Liver (tissue), 9 donors: Measurements from ENCODE around the gene PTBP3. TPM values are rescaled to one million over a fixed set of nuclear protein-coding genes. Genes with fewer than 3 reads are reported as not detected.

ENCODE experiments used
- DNase-seq: peaks from one replicate; pipeline ENCODE4 v3.0.0-alpha.2; 2017; ENCODE audit warnings: low spot score
- H3K27ac ChIP-seq, 2 donors: one replicate each; pipeline ENCODE4 v1.7.0; 2013; ENCODE audit warnings: inconsistent platforms in 2 of 2, low read length in 2 of 2, control low read depth in 1 of 2, low read depth in 1 of 2, mild to moderate bottlenecking in 1 of 2
- H3K27me3 ChIP-seq, 4 donors: one replicate each; pipeline versions ENCODE4 v1.6.1 to v1.7.0; 2013; ENCODE audit warnings: low read length in 3 of 4, inconsistent platforms in 1 of 4, mild to moderate bottlenecking in 1 of 4, moderate library complexity in 1 of 4; ENCODE audit not compliant: control insufficient read depth in 4 of 4, insufficient read depth in 4 of 4
- H3K36me3 ChIP-seq, 4 donors: one replicate each; pipeline versions ENCODE4 v1.6.1 to v1.7.0; 2013; ENCODE audit warnings: low read length in 3 of 4, mild to moderate bottlenecking in 3 of 4, low read depth in 1 of 4, moderate library complexity in 1 of 4; ENCODE audit not compliant: control insufficient read depth in 4 of 4, insufficient read depth in 3 of 4
- H3K4me1 ChIP-seq, 4 donors: one replicate each; pipeline versions ENCODE4 v1.6.1 to v1.7.0; 2013; ENCODE audit warnings: low read length in 3 of 4, mild to moderate bottlenecking in 3 of 4, moderate library complexity in 1 of 4; ENCODE audit not compliant: control insufficient read depth in 4 of 4, insufficient read depth in 4 of 4
- H3K4me3 ChIP-seq, 3 donors: one replicate each; pipeline versions ENCODE4 v1.6.1 to v1.7.0; 2013; ENCODE audit warnings: low read length in 3 of 3, control low read depth in 1 of 3, low read depth in 1 of 3, mild to moderate bottlenecking in 1 of 3
- H3K9ac ChIP-seq, 2 donors: one replicate each; pipeline ENCODE4 v1.7.0; 2013; ENCODE audit warnings: low read length in 2 of 2, mild to moderate bottlenecking in 2 of 2, moderate library complexity in 2 of 2, control low read depth in 1 of 2, low read depth in 1 of 2
- H3K9me3 ChIP-seq, 4 donors: one replicate each; pipeline versions ENCODE4 v1.6.1 to v1.7.0; 2013; ENCODE audit warnings: low read length in 3 of 4; ENCODE audit not compliant: control insufficient read depth in 4 of 4
- ATF3 ChIP-seq: IDR thresholded peaks from 2 replicates; pipeline ENCODE4 v1.6.1; 2016; ENCODE audit warnings: antibody characterized with exemption
- EGR1 ChIP-seq, 2 donors: IDR thresholded peaks; 2 replicates each; pipeline ENCODE4 v1.6.1; 2016 to 2018; ENCODE audit warnings: antibody characterized with exemption in 2 of 2, low read depth in 2 of 2
- FOXA1 ChIP-seq: IDR thresholded peaks from 2 replicates; pipeline ENCODE4 v1.6.1; 2016; ENCODE audit warnings: antibody characterized with exemption
- FOXA2 ChIP-seq: IDR thresholded peaks from 2 replicates; pipeline ENCODE4 v1.6.1; 2016; ENCODE audit warnings: antibody characterized with exemption
- GABPA ChIP-seq, 2 donors: IDR thresholded peaks in 1 of 2; conservative IDR thresholded peaks in 1 of 2; 2 replicates each; pipeline ENCODE4 v1.6.1; 2016; ENCODE audit warnings: antibody characterized with exemption in 2 of 2, mild to moderate bottlenecking in 1 of 2, moderate library complexity in 1 of 2
- JUND ChIP-seq, 2 donors: IDR thresholded peaks; 2 replicates each; pipeline ENCODE4 v1.6.1; 2016; ENCODE audit warnings: antibody characterized with exemption in 2 of 2
- RAD21 ChIP-seq, 2 donors: IDR thresholded peaks; 2 replicates each; pipeline ENCODE4 v1.6.1; 2016; ENCODE audit warnings: antibody characterized with exemption in 2 of 2, mild to moderate bottlenecking in 2 of 2
- SP1 ChIP-seq: IDR thresholded peaks from 2 replicates; pipeline ENCODE4 v1.6.1; 2018; ENCODE audit warnings: antibody characterized with exemption, mild to moderate bottlenecking
- TAF1 ChIP-seq: conservative IDR thresholded peaks from 2 replicates; pipeline ENCODE4 v1.6.1; 2016; ENCODE audit warnings: antibody characterized with exemption, mild to moderate bottlenecking
- ZBTB33 ChIP-seq: IDR thresholded peaks from 2 replicates; pipeline ENCODE4 v1.6.1; 2016; ENCODE audit warnings: antibody characterized with exemption
- WGBS: extraction: QIAGEN DNeasy Blood & Tissue Kit; methylation state at CpG from one replicate; pipeline ENCODE4 v1.1.7; 2013; 5-methylcytosine and 5-hydroxymethylcytosine counted together
- polyA plus RNA-seq, 2 donors: library from polyadenylated mRNA; stranded (reverse) in 1 of 2; unstranded in 1 of 2; fragments of 200-250 nt in 1 of 2; fragments of >200 nt in 1 of 2; fragmentation: Nextera tagmentation in 1 of 2; extraction: Ambion mirVana in 1 of 2; gene quantifications; one replicate each; pipeline versions ENCODE4 v1.2.1 to v1.2.3, GENCODE V29; 2013 to 2015
- total RNA-seq, 2 donors: library from RNA; depleted of rRNA; stranded (reverse); fragments of >200 nt; gene quantifications; one replicate each; pipeline ENCODE4 v1.2.3, GENCODE V29; 2014
- TF ChIP-seq, protein P1 (sequence below): IDR thresholded peaks from 2 replicates; pipeline ENCODE4 v1.6.1; 2016; ENCODE audit warnings: antibody characterized with exemption, mild to moderate bottlenecking
- TF ChIP-seq, protein P2 (sequence below): fragments of 150-350 bp; IDR thresholded peaks from 2 replicates; pipeline ENCODE4 v1.5.1; 2017; ENCODE audit warnings: improper control_type of control experiment, low read depth, low read length; ENCODE audit not compliant: missing input control
- donor health status: healthy.
- donor health status: healthy.
- donor health status: healthy.
- donor health status: healthy.
- donor health status: healthy.

The PTBP3 gene
- total and polyA plus RNA-seq, 4 donors: 4.3 to 34.1 (median 9.2) TPM

DNA sequence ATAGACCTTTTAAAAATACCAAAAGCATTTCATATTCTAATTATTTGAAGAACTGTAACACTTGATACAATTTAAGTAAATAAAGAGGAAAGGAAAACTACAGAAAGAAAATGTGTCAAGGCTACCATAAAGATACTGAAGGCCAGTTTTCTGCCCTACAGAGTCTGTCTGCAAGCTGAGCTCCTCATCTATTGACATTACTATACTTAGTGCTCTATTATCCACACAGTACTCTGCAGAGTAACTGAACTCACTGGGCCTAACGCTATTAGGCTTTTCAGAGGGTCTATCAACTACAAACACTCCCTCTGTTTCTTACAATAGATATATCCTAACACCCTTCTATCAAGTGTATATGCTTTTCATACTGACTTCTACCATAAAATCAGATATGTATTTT, 101.2 kb downstream of the PTBP3 start:
- Histone ChIP-seq H3K4me3 (no peak overlapping the region), H3K27me3 (no peaks in the 10 kb centered on the region), H3K27ac (no peak overlapping the region), H3K9ac (no peak overlapping the region), H3K4me1 (peaks cover 0 to 2% (median 0%) of the 10 kb centered on the region in 4 donors), H3K9me3 (no peaks in the 10 kb centered on the region), H3K36me3 (peaks cover 4 to 12% (median 11%) of the 10 kb centered on the region in 4 donors)
- no peak for DNase-seq
- TF ChIP-seq FOXA2 (no peak), JUND (IDR thresholded peaks at IDR 0.05) (no peak), RAD21 (IDR thresholded peaks at IDR 0.05) (no peak), TAF1 (no peak), FOXA1 (no peak), SP1 (no peak), GABPA (IDR thresholded peaks at IDR 0.05 in 1 of 2, conservative IDR thresholded peaks at IDR 0.05 in 1 of 2) (no peak), ZBTB33 (no peak), ATF3 (no peak)
- TF ChIP-seq, protein P1, sequence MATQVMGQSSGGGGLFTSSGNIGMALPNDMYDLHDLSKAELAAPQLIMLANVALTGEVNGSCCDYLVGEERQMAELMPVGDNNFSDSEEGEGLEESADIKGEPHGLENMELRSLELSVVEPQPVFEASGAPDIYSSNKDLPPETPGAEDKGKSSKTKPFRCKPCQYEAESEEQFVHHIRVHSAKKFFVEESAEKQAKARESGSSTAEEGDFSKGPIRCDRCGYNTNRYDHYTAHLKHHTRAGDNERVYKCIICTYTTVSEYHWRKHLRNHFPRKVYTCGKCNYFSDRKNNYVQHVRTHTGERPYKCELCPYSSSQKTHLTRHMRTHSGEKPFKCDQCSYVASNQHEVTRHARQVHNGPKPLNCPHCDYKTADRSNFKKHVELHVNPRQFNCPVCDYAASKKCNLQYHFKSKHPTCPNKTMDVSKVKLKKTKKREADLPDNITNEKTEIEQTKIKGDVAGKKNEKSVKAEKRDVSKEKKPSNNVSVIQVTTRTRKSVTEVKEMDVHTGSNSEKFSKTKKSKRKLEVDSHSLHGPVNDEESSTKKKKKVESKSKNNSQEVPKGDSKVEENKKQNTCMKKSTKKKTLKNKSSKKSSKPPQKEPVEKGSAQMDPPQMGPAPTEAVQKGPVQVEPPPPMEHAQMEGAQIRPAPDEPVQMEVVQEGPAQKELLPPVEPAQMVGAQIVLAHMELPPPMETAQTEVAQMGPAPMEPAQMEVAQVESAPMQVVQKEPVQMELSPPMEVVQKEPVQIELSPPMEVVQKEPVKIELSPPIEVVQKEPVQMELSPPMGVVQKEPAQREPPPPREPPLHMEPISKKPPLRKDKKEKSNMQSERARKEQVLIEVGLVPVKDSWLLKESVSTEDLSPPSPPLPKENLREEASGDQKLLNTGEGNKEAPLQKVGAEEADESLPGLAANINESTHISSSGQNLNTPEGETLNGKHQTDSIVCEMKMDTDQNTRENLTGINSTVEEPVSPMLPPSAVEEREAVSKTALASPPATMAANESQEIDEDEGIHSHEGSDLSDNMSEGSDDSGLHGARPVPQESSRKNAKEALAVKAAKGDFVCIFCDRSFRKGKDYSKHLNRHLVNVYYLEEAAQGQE: no peak
- TF ChIP-seq, protein P2, sequence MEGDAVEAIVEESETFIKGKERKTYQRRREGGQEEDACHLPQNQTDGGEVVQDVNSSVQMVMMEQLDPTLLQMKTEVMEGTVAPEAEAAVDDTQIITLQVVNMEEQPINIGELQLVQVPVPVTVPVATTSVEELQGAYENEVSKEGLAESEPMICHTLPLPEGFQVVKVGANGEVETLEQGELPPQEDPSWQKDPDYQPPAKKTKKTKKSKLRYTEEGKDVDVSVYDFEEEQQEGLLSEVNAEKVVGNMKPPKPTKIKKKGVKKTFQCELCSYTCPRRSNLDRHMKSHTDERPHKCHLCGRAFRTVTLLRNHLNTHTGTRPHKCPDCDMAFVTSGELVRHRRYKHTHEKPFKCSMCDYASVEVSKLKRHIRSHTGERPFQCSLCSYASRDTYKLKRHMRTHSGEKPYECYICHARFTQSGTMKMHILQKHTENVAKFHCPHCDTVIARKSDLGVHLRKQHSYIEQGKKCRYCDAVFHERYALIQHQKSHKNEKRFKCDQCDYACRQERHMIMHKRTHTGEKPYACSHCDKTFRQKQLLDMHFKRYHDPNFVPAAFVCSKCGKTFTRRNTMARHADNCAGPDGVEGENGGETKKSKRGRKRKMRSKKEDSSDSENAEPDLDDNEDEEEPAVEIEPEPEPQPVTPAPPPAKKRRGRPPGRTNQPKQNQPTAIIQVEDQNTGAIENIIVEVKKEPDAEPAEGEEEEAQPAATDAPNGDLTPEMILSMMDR: no peak
- WGBS: 93% methylated on average over 1 of the region's 1 CpG

DNA sequence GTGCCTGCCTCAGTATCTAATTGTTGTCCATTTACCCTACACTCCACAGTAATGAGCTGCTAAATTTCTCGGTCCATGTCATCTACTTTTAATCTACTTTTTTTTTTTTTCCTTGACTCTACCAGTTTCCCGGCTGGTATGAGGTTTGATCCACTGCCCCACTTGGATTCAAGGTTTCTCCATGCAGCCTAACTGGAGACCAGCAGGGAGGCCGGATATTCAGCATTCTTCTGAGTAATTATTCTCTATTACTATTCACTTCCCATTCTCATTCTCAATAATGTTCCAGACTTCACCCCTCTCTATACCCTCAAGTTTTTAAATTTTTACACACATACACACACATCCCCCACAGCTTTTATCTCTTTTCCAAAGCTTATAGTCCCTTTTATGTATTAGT, 107.3 kb downstream of the PTBP3 start:
- Histone ChIP-seq H3K27ac (no peak overlapping the region), H3K9me3 (no peaks in the 10 kb centered on the region), H3K4me1 (no peaks in the 10 kb centered on the region), H3K27me3 (no peaks in the 10 kb centered on the region), H3K4me3 (no peak overlapping the region), H3K9ac (no peak overlapping the region), H3K36me3 (peaks cover 10 to 41% (median 32%) of the 10 kb centered on the region in 4 donors)
- 94% methylated on average over 3 of the region's 3 CpGs for WGBS
- DNase-seq: no peak
- TF ChIP-seq EGR1 (IDR thresholded peaks at IDR 0.05; ENCODE audit: low read depth in 2 of 2) (no peak), SP1 (no peak), TAF1 (no peak)
- TF ChIP-seq, protein P2: no peak
